ENCODE measurements around the gene KIAA0513. TPM values are rescaled to one million over a fixed set of nuclear protein-coding genes. Genes with fewer than 3 reads are reported as not detected.

KIAA0513 gene
- total and polyA plus RNA-seq, 10 of the 15 experiments (the other 5 are each of a cell fraction or from before 2014, with no cell fraction given): 0.14 to 5.8 (median 2.0) TPM

DNA sequence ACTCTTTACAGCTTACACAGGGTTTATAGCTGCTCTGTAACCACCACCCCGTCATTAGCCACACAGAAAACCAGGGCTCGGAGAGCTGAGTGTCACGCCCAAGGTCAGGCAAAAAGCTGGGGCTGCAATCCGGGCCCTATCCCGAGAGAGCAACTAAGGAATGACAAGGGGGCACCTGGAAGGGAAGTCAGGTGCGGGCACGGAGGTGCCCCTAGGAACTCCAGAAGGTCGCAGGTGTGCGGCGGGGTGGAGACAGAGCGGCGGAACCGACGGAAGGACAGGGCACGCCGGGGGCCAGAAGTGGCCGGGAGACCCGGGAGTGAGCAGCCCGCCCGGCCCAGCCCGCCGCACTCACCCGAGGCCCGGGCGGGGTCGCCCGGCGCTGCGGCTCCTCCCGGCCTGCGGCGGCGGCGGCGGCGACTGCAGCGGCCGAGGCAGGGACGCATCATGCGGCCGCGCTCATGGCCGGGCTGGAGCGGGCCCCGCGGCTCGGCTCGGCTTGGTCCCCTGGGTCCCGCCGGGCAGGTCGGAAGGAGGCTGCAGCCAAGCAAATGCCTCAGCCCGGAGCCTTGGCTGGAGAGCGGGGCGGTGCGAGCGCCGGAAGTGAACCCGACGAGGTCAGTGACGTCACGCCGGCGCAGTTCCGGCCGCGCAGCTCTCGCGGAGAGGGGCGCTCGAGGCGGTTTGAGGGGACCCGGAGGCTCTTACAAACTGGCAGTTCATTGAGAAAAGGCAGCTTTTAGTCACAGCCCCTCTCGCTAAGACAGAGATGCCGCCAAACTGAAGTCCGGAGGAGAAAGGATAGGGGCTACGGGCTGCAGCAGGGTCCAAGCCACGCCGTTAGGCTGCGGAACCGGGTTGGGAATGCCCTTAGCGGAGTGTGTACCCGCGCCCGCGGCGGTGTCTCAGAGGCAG is 16.4 kb upstream of the KIAA0513 start, which contains the start of gene ZDHHC7 (continued):
- TF ChIP-seq STAT1 (conservative IDR thresholded peaks at IDR 0.05) (0 out of 2 replicates have a peak, but pooled peaks have one; percentile 20), FOS (IDR thresholded peaks at IDR 0.05; ENCODE audit: borderline replicate concordance, extremely low read depth, insufficient read length) (no peak), STAT3 (IDR thresholded peaks at IDR 0.05; ENCODE audit: low read depth, low read length) (no peak), DPF2 (IDR thresholded peaks at IDR 0.05) (peak; percentile 67), PAX5 (IDR thresholded peaks at IDR 0.05; ENCODE audit: borderline replicate concordance, low read depth, low read length) (no peak), POLR2AphosphoS5 (IDR thresholded peaks at IDR 0.05; ENCODE audit: low read length) (peak; percentile 86), ESRRA (IDR thresholded peaks at IDR 0.05; ENCODE audit: low read length) (no peak), KLF5 (IDR thresholded peaks at IDR 0.05; ENCODE audit: partially characterized antibody) (peak; percentile 70), WRNIP1 (IDR thresholded peaks at IDR 0.05; ENCODE audit: borderline replicate concordance, low read depth, low read length) (no peak), MTA3 (IDR thresholded peaks at IDR 0.05; ENCODE audit: borderline replicate concordance, low read length) (no peak), HDAC6 (IDR thresholded peaks at IDR 0.05; ENCODE audit: unreplicated experiment) (no peak), ZNF217 (IDR thresholded peaks at IDR 0.05) (peak; percentile 71; the same call in 1 of the 2 replicates), MEF2B (IDR thresholded peaks at IDR 0.05; ENCODE audit: partially characterized antibody, poor library complexity, severe bottlenecking) (peak; percentile 31), KAT2A (conservative IDR thresholded peaks at IDR 0.05; ENCODE audit: control insufficient read depth, low read depth, low read length) (no peak)
- TF ChIP-seq, protein P1, sequence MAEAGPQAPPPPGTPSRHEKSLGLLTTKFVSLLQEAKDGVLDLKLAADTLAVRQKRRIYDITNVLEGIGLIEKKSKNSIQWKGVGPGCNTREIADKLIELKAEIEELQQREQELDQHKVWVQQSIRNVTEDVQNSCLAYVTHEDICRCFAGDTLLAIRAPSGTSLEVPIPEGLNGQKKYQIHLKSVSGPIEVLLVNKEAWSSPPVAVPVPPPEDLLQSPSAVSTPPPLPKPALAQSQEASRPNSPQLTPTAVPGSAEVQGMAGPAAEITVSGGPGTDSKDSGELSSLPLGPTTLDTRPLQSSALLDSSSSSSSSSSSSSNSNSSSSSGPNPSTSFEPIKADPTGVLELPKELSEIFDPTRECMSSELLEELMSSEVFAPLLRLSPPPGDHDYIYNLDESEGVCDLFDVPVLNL (IDR thresholded peaks at IDR 0.05; ENCODE audit: low read depth, low read length): no peak
- TF ChIP-seq, protein P2, sequence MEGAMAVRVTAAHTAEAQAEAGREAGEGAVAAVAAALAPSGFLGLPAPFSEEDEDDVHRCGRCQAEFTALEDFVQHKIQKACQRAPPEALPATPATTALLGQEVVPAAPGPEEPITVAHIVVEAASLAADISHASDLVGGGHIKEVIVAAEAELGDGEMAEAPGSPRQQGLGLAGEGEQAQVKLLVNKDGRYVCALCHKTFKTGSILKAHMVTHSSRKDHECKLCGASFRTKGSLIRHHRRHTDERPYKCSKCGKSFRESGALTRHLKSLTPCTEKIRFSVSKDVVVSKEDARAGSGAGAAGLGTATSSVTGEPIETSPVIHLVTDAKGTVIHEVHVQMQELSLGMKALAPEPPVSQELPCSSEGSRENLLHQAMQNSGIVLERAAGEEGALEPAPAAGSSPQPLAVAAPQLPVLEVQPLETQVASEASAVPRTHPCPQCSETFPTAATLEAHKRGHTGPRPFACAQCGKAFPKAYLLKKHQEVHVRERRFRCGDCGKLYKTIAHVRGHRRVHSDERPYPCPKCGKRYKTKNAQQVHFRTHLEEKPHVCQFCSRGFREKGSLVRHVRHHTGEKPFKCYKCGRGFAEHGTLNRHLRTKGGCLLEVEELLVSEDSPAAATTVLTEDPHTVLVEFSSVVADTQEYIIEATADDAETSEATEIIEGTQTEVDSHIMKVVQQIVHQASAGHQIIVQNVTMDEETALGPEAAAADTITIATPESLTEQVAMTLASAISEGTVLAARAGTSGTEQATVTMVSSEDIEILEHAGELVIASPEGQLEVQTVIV (IDR thresholded peaks at IDR 0.05; ENCODE audit: borderline replicate concordance, partially characterized antibody): no peak
- TF ChIP-seq, protein P3, sequence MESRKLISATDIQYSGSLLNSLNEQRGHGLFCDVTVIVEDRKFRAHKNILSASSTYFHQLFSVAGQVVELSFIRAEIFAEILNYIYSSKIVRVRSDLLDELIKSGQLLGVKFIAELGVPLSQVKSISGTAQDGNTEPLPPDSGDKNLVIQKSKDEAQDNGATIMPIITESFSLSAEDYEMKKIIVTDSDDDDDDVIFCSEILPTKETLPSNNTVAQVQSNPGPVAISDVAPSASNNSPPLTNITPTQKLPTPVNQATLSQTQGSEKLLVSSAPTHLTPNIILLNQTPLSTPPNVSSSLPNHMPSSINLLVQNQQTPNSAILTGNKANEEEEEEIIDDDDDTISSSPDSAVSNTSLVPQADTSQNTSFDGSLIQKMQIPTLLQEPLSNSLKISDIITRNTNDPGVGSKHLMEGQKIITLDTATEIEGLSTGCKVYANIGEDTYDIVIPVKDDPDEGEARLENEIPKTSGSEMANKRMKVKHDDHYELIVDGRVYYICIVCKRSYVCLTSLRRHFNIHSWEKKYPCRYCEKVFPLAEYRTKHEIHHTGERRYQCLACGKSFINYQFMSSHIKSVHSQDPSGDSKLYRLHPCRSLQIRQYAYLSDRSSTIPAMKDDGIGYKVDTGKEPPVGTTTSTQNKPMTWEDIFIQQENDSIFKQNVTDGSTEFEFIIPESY (IDR thresholded peaks at IDR 0.05): no peak
- TF ChIP-seq, protein P4, sequence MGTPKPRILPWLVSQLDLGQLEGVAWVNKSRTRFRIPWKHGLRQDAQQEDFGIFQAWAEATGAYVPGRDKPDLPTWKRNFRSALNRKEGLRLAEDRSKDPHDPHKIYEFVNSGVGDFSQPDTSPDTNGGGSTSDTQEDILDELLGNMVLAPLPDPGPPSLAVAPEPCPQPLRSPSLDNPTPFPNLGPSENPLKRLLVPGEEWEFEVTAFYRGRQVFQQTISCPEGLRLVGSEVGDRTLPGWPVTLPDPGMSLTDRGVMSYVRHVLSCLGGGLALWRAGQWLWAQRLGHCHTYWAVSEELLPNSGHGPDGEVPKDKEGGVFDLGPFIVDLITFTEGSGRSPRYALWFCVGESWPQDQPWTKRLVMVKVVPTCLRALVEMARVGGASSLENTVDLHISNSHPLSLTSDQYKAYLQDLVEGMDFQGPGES (IDR thresholded peaks at IDR 0.05): no peak
- TF ChIP-seq, protein P5, sequence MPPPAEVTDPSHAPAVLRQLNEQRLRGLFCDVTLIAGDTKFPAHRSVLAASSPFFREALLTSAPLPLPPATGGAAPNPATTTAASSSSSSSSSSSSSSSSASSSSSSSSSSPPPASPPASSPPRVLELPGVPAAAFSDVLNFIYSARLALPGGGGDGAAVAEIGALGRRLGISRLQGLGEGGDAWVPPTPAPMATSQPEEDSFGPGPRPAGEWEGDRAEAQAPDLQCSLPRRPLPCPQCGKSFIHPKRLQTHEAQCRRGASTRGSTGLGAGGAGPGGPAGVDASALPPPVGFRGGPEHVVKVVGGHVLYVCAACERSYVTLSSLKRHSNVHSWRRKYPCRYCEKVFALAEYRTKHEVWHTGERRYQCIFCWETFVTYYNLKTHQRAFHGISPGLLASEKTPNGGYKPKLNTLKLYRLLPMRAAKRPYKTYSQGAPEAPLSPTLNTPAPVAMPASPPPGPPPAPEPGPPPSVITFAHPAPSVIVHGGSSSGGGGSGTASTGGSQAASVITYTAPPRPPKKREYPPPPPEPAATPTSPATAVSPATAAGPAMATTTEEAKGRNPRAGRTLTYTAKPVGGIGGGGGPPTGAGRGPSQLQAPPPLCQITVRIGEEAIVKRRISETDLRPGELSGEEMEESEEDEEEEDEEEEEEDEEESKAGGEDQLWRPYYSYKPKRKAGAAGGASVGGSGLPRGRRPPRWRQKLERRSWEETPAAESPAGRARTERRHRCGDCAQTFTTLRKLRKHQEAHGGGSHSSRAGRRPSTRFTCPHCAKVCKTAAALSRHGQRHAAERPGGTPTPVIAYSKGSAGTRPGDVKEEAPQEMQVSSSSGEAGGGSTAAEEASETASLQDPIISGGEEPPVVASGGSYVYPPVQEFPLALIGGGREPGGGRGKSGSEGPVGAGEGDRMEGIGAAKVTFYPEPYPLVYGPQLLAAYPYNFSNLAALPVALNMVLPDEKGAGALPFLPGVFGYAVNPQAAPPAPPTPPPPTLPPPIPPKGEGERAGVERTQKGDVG (CRISPR knock-in tag; IDR thresholded peaks at IDR 0.05): no peak

All from GM12878 (cell line).